HS-5 (cell line): ENCODE data around the gene TTC34.
A peak's percentile ranks its signal among the peaks of the same experiment; 100 is the strongest.

Source experiments
- DNase-seq: peaks from one replicate; pipeline ENCODE4 v3.0.0-alpha.2; 2012; ENCODE audit warnings: low read depth

TTC34 gene

GRCh38 chr1:2590233-2591141, 211.0 kb downstream of the TTC34 start:
- no peak for DNase-seq

GRCh38 chr1:2589431-2590232, 211.9 kb downstream of the TTC34 start:
- DNase-seq: no peak

GRCh38 chr1:2588661-2589430, 212.6 kb downstream of the TTC34 start:
- DNase-seq: no peak

GRCh38 chr1:2587860-2588571, 213.5 kb downstream of the TTC34 start:
- no peak for DNase-seq

- no peak for DNase-seq
Measured at GRCh38 chr1:2587071-2587859, 214.2 kb downstream of the TTC34 start.

- DNase-seq: peak; percentile 91
Measured at GRCh38 chr1:2586154-2587070, 215.1 kb downstream of the TTC34 start, which contains the start of gene PRXL2B. Gene PRXL2B (plus strand): TSS chr1:2586777. CDS start chr1:2586886, 109 bp downstream.
